Embryonic facial prominence (tissue), 1 donor: ENCODE data around the gene CSMD2.
A peak's percentile ranks its signal among the peaks of the same experiment; 100 is the strongest.

ENCODE experiments used
- DNase-seq: peaks from one replicate; pipeline ENCODE4 v3.0.0-alpha.2; 2016; ENCODE audit errors: extremely low spot score

Gene CSMD2

GRCh38 chr1:33640114-33640660, 524.8 kb downstream of the CSMD2 start:
- DNase-seq, result no peak

GRCh38 chr1:33637846-33638440, 527.1 kb downstream of the CSMD2 start:
- no peak for DNase-seq

DNA sequence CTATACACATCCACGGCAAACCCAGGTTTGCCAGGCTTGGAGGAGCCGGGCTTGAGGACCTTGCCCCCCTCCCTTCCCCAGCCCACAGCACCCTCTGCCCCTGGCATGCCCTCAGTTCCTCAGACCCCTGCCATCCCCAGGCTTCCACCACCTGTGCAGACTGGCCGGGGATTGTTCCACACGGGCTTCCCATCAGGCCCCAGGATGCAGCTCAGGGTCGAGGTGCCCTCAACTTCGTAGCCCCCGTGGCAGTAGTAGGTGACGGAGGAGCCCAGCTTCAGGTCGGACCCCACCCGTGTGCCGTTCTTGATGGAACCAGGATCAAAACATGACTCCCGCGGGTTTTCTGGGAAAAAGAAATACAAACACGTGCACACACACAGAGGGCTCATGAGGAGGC, 528.8 kb downstream of the CSMD2 start:
- DNase-seq, result no peak

- DNase-seq, result no peak
These were observed 529.6 kb downstream of the CSMD2 start for GRCh38 chr1:33635336-33636012.

- no peak for DNase-seq
These were observed 530.2 kb downstream of the CSMD2 start for GRCh38 chr1:33634806-33635205.

- DNase-seq, result no peak
These were observed 530.9 kb downstream of the CSMD2 start for GRCh38 chr1:33634143-33634542.

- DNase-seq, result peak; percentile 69
These were observed 531.8 kb downstream of the CSMD2 start for GRCh38 chr1:33633019-33633801.

- no peak for DNase-seq
These were observed 534.3 kb downstream of the CSMD2 start for GRCh38 chr1:33630686-33631085.

DNA sequence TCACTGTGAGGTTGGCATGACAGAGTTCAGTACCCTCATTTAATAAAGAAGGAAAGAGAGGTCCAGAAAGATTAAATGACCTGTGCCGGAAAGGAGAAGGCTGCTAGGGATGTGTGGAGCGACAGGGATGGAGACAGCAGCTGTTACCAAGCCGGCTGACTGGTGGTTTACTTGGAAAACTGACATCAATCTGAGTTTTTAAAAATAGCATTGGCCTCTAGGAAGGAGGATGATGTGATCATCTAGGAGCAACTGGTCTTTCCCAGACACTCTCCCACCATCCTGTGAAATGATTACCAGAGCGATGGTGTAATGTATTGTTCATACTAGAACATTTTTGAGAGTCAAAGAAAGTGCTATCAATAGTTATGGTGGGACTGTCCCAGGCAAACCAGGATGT, 538.2 kb downstream of the CSMD2 start:
- DNase-seq, result no peak

- DNase-seq, result no peak
These were observed 539.8 kb downstream of the CSMD2 start for GRCh38 chr1:33624991-33625870.

DNA sequence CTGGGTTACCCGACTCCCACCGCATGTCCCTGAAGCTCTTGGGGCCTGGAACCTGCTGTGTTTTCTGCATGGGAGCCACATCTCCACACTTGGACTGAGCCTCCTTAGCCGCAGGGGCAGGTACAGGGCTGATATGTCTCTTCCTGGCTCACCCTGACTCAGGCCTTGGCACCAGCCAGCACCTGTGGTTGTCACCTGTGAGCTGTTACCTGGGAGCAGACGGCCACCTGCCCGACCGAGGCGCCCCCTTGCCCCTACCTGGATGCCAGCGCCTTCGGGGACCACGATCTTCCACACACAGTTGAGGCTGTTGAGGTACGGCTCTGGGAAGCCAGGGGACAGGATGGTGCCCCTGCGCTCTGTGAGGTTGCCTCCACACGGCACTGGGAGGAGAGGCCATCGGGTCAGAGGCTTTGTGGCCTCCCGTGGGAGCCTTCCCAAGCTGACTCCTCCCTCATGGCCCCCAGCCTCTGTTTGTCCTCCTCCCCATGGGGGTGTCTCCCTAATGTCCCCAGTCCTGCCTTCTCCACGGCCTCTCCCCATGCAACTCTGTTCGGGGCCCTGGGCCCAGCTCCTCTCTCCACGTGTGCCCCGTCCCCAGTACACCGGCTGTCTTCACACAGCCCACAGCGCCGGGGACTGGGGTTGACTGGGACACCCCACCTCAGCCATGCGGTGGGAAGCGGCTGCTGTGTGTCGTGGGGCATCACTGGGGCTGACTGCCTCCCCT, 540.6 kb downstream of the CSMD2 start:
- DNase-seq, result no peak

DNA sequence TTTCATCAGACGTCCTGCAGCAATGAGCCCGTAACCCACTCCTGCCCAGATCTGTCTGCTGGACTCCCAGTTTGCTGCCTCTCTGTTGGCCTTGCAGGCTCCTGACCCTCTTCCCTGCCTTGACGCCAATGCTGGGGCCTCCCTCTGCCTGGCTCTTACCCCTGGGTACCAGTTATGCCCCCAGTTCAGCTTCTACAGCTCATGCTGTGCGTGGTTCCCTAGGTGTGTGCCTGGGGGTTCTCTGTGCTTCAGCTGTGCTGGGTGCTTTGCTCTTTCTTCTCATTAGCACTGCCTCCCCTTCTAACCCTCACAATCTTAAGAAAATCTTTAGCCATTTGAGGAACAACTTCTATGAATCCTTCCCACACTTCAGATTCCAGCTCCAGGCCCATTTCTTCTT, 541.2 kb downstream of the CSMD2 start:
- no peak for DNase-seq

DNA sequence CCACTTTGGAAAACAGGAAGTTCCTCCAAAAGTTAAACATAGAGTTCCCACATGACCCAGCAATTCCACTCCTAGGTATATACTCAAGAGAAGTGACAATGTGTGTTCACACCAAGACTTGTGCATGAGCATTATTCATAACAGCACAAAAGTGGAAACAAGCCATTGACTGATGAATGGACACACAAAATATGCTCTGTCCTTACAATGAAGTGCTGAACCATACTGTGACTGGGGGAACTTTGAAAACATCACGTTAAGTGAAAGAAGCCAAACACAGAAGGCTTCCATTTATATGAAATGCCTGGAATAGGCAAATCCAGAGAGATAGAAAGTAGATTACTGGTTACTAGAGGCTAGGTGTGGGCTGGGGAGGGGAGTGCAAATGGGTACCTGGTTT, 542.3 kb downstream of the CSMD2 start:
- no peak for DNase-seq

- no peak for DNase-seq
These were observed 546.4 kb downstream of the CSMD2 start for GRCh38 chr1:33618636-33619035.

- no peak for DNase-seq
These were observed 547.6 kb downstream of the CSMD2 start for GRCh38 chr1:33617451-33617850.

GRCh38 chr1:33616780-33617179, 548.2 kb downstream of the CSMD2 start:
- DNase-seq, result no peak

DNA sequence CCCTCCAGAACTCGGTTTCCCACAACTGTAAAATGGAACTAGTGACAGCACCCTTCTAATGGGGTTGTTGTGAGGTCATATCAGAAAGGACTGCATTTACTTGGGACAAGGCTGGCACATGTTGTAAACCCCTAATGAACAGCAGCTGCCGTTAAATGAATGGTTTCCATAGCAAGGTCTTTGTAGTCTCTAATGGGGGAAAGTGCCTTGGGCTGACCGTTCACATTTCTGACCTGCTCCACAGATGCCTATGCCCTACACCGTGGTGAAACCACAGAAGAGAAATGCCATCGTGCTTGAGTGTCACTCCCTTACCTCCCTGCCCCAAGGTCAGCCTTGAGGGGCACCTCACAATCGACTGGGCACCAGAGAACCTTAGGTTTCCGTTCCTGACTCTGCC, 549.5 kb downstream of the CSMD2 start:
- DNase-seq, result no peak

- no peak for DNase-seq
These were observed 554.1 kb downstream of the CSMD2 start for GRCh38 chr1:33610864-33611455.

DNA sequence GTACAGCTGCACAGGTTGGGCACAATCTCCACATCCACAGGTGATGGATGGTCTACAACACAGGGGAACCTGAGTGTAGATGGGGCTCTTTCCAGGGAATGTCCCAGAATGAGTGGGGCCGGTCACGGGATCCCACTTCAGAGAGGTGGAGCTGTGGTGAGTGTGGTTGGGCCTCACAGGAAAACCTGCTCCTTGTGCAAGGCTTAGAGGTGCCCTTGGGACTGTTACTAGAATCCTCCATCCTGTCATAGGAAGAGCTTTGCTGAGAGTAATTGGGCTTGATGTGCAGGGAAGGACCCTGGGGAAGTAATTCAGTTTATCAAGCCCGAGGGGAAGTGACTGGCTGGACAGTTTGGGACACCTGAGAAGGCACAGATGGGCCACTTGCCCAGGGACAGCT, 554.6 kb downstream of the CSMD2 start:
- DNase-seq, result no peak

DNA sequence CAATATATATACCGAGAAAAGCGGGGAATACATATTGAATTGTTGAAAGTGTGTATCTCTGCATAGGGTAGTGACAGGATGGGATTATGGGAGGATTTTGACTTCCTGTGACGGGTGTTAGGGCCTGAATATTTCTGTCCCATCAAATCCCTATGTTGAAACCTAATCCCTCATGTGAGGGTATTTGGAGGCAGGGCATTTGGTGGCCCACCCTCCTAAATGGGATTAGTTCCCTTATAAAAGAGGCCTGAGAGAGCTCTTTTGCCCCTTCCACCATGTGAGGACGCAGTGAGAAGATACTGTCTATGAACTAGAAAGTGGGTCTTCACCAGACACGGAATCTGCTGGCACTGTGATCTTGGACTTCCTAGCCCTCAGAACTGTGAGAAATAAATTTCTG, 555.3 kb downstream of the CSMD2 start:
- DNase-seq, result no peak
